ENCODE results near the gene DBNL.

The DBNL gene

DNA sequence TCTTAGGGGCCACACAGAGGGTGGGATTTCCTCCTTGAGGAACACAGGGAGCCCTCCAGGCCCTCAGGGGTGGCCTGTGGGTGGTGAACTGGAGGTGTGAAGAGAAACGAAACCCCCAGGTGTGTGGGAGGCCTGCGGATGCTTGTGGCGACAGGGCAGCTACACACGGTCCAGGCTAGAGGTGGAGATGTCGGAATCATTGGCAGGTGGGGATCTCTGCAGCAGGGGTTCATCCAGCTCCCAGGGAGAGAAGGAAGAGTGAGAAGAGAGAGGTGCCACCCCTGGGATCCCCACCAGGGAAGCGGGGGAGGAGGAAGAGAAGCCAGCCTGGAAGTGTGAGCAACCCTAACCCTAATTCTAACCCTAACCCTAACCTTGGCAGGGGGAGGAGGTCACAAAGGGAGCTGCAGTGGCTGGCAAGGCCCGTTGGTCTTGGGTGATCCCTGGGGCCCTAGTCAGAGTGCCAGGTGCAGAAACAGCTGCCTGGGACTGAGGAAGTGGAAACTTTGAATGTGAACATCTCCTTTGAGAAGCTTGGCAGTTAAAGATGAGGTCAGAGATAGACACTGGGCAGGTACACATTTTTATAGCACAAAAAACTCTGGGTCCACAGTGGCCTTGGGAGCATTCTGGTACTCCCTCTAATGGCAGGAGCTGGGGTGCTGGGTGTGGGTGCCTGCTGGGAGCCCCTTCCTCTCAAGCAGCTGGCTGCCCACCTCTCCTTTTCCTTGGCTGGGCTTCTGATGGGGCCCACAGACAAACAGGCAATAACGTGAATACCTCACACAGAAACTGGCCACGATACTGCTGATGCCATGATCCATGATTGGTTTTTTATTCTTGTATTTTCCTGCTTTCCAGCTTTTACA is 52.8 kb downstream of the DBNL start:
- no peaks in the 10 kb centered on the region for H3K27me3 ChIP-seq (ENCODE audit: control insufficient read depth, low read length)
- H3K27ac ChIP-seq (ENCODE audit: low read depth, low read length) = peak overlapping the region; percentile 43
- peaks cover 9% of the 10 kb centered on the region for H3F3A ChIP-seq (ENCODE audit: control insufficient read depth, insufficient read depth)
- no peaks in the 10 kb centered on the region for H3K79me2 ChIP-seq (ENCODE audit: control insufficient read depth, low read length)
- H4K20me1 ChIP-seq (ENCODE audit: control insufficient read depth, insufficient read depth, low read depth, low read length) = no peaks in the 10 kb centered on the region
- peaks cover 76% of the 10 kb centered on the region for H3K4me1 ChIP-seq (ENCODE audit: control insufficient read depth, low read length)
- H3K36me3 ChIP-seq (ENCODE audit: control insufficient read depth, low read length) = no peaks in the 10 kb centered on the region; the same call in 1 of the 2 replicates
- peaks cover 4% of the 10 kb centered on the region; the same call in 1 of the 2 replicates for H3K9me3 ChIP-seq (ENCODE audit: control insufficient read depth, insufficient read depth, low read length)
- peak overlapping the region; percentile 56 for H3K4me2 ChIP-seq (ENCODE audit: low read length)
- H3K4me3 ChIP-seq (ENCODE audit: low read length) = peak overlapping the region; percentile 30
- TF ChIP-seq EZH2phosphoT487 (IDR thresholded peaks at IDR 0.05; ENCODE audit: borderline replicate concordance, low read length) = no peak
- TF ChIP-seq, protein P1, sequence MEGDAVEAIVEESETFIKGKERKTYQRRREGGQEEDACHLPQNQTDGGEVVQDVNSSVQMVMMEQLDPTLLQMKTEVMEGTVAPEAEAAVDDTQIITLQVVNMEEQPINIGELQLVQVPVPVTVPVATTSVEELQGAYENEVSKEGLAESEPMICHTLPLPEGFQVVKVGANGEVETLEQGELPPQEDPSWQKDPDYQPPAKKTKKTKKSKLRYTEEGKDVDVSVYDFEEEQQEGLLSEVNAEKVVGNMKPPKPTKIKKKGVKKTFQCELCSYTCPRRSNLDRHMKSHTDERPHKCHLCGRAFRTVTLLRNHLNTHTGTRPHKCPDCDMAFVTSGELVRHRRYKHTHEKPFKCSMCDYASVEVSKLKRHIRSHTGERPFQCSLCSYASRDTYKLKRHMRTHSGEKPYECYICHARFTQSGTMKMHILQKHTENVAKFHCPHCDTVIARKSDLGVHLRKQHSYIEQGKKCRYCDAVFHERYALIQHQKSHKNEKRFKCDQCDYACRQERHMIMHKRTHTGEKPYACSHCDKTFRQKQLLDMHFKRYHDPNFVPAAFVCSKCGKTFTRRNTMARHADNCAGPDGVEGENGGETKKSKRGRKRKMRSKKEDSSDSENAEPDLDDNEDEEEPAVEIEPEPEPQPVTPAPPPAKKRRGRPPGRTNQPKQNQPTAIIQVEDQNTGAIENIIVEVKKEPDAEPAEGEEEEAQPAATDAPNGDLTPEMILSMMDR (IDR thresholded peaks at IDR 0.05; ENCODE audit: low read depth, low read length, poor library complexity, severe bottlenecking) = no peak
- H3K9me2 ChIP-seq (replicated peaks; ENCODE audit: control insufficient read depth, low read length) = no peaks in the 10 kb centered on the region

DNA sequence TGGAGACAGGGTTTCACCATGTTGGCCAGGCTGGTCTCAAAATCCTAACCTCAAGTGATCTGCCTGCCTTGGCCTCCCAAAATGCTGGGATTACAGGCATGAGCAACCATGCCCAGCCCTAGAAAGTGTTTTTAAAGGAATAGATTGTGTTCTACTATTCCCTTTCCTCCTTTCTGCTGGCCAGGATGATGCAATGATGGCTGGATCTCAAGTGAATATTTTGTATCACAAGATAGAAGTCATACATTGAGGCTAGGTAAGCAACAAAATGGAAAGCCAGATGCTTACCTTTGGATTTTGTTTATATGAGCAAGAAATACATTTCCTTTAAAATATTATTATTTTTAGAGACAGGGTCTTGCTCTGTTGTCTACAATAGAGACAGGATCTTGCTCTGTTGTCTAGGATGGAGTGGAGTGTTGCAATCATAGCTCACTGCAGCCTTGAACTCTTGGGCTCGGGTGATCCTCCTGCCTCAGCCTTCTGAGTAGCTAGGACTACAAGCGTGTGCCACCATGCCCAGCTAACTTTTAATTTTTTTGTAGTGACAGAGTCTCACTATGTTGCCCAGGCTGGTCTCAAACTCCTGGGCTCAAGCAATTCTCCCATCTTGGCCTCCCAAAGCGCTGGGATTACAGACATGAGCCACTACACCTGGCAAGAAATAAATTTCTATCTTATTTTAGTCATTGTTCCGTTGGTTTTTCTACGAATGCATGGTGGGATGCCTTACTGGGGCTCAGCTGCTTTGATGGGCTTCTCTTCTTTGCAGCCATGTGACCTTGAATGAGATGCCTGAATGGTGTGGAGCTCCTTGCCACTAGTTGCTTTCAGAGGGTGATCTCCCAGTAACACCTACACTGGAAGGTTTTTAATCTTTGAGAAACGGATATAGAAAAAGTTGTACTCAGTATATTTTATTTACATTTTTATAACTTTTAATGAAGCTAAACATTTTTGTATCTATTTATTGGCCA is 53.9 kb downstream of the DBNL start:
- peak overlapping the region; percentile 56 for H3K4me2 ChIP-seq (ENCODE audit: low read length)
- H3K9me3 ChIP-seq (ENCODE audit: control insufficient read depth, insufficient read depth, low read length) = peaks cover 2% of the 10 kb centered on the region; the same call in 1 of the 2 replicates
- peaks cover 12% of the 10 kb centered on the region for H3F3A ChIP-seq (ENCODE audit: control insufficient read depth, insufficient read depth)
- H3K9me2 ChIP-seq (replicated peaks; ENCODE audit: control insufficient read depth, low read length) = no peaks in the 10 kb centered on the region
- peak overlapping the region; percentile 43; the same call in 1 of the 2 replicates for H3K27ac ChIP-seq (ENCODE audit: low read depth, low read length)
- peaks cover 71% of the 10 kb centered on the region for H3K4me1 ChIP-seq (ENCODE audit: control insufficient read depth, low read length)
- peaks cover 4% of the 10 kb centered on the region; the same call in 1 of the 2 replicates for H3K27me3 ChIP-seq (ENCODE audit: control insufficient read depth, low read length)
- H3K36me3 ChIP-seq (ENCODE audit: control insufficient read depth, low read length) = no peaks in the 10 kb centered on the region; the same call in 1 of the 2 replicates
- no peaks in the 10 kb centered on the region for H3K79me2 ChIP-seq (ENCODE audit: control insufficient read depth, low read length)
- no peak overlapping the region for H3K4me3 ChIP-seq (ENCODE audit: low read length)
- no peaks in the 10 kb centered on the region for H4K20me1 ChIP-seq (ENCODE audit: control insufficient read depth, insufficient read depth, low read depth, low read length)
- TF ChIP-seq, protein P1 (IDR thresholded peaks at IDR 0.05; ENCODE audit: low read depth, low read length, poor library complexity, severe bottlenecking) = no peak
- TF ChIP-seq EZH2phosphoT487 (IDR thresholded peaks at IDR 0.05; ENCODE audit: borderline replicate concordance, low read length) = no peak

DNA sequence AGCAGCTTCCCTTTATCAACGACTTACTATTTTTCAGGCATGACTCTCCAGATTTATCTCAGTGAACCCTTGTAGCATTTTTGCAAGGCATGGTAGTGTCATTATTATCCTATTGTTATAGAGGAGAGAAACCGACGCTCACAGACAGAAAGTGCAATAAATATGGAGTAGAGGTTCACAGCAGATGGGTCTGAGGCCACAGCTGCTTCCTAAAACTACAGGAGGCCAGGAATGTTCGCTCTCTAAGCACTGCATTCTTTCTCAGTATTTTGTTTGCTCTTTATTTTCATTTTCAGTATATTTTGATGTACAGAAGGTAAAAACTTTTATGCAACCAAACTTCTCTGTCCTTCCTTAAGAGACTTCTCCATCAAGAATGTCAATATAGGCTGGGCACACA is 55.2 kb downstream of the DBNL start:
- peaks cover 68% of the 10 kb centered on the region for H3K4me1 ChIP-seq (ENCODE audit: control insufficient read depth, low read length)
- H3F3A ChIP-seq (ENCODE audit: control insufficient read depth, insufficient read depth) = peaks cover 11% of the 10 kb centered on the region
- no peak overlapping the region for H3K4me2 ChIP-seq (ENCODE audit: low read length)
- H3K4me3 ChIP-seq (ENCODE audit: low read length) = no peak overlapping the region
- no peaks in the 10 kb centered on the region for H3K79me2 ChIP-seq (ENCODE audit: control insufficient read depth, low read length)
- H3K27ac ChIP-seq (ENCODE audit: low read depth, low read length) = no peak overlapping the region
- H3K27me3 ChIP-seq (ENCODE audit: control insufficient read depth, low read length) = peaks cover 14% of the 10 kb centered on the region
- TF ChIP-seq, protein P1 (IDR thresholded peaks at IDR 0.05; ENCODE audit: low read depth, low read length, poor library complexity, severe bottlenecking) = no peak
- no peak for TF ChIP-seq EZH2phosphoT487 (IDR thresholded peaks at IDR 0.05; ENCODE audit: borderline replicate concordance, low read length)
- no peaks in the 10 kb centered on the region; the same call in 1 of the 2 replicates for H3K36me3 ChIP-seq (ENCODE audit: control insufficient read depth, low read length)
- no peaks in the 10 kb centered on the region for H3K9me2 ChIP-seq (replicated peaks; ENCODE audit: control insufficient read depth, low read length)
- H4K20me1 ChIP-seq (ENCODE audit: control insufficient read depth, insufficient read depth, low read depth, low read length) = no peaks in the 10 kb centered on the region
- H3K9me3 ChIP-seq (ENCODE audit: control insufficient read depth, insufficient read depth, low read length) = no peaks in the 10 kb centered on the region
